Measurements from ENCODE around the gene NYAP2.

The NYAP2 gene

GRCh38 chr2:225569995-225570394 lies 170.5 kb downstream of the NYAP2 start:
- DNase-seq = no peak

GRCh38 chr2:225573603-225574002 lies 174.1 kb downstream of the NYAP2 start:
- DNase-seq = no peak

GRCh38 chr2:225574582-225575138 lies 175.2 kb downstream of the NYAP2 start:
- no peak for DNase-seq

- DNase-seq = no peak
These were observed 181.6 kb downstream of the NYAP2 start for GRCh38 chr2:225581135-225581534.

GRCh38 chr2:225581906-225582305 lies 182.4 kb downstream of the NYAP2 start:
- no peak for DNase-seq

- DNase-seq = no peak
These were observed 183.0 kb downstream of the NYAP2 start for GRCh38 chr2:225582355-225583116.

GRCh38 chr2:225584796-225585195 lies 185.3 kb downstream of the NYAP2 start:
- DNase-seq = no peak

GRCh38 chr2:225590932-225591331 lies 191.4 kb downstream of the NYAP2 start:
- DNase-seq = no peak

GRCh38 chr2:225597911-225598310 lies 198.4 kb downstream of the NYAP2 start:
- DNase-seq = no peak

GRCh38 chr2:225598426-225598825 lies 198.9 kb downstream of the NYAP2 start:
- peak; percentile 5 for DNase-seq

- no peak for DNase-seq
These were observed 199.4 kb downstream of the NYAP2 start for GRCh38 chr2:225598897-225599296.

GRCh38 chr2:225599856-225600255 lies 200.3 kb downstream of the NYAP2 start:
- DNase-seq = no peak

GRCh38 chr2:225600444-225600843 lies 200.9 kb downstream of the NYAP2 start:
- no peak for DNase-seq

- DNase-seq = no peak
These were observed 201.4 kb downstream of the NYAP2 start for GRCh38 chr2:225600865-225601264.

- peak; percentile 76 for DNase-seq
These were observed 202.7 kb downstream of the NYAP2 start for GRCh38 chr2:225602205-225602604.

- DNase-seq = no peak
These were observed 208.6 kb downstream of the NYAP2 start for GRCh38 chr2:225608136-225608535.

- no peak for DNase-seq
These were observed 213.1 kb downstream of the NYAP2 start for GRCh38 chr2:225612636-225613035.

- DNase-seq = no peak
These were observed 215.4 kb downstream of the NYAP2 start for GRCh38 chr2:225614915-225615314.

- DNase-seq = no peak
These were observed 216.0 kb downstream of the NYAP2 start for GRCh38 chr2:225615514-225615913.

- DNase-seq = no peak
These were observed 216.9 kb downstream of the NYAP2 start for GRCh38 chr2:225616372-225616771.

GRCh38 chr2:225616848-225617247 lies 217.3 kb downstream of the NYAP2 start:
- DNase-seq = no peak

GRCh38 chr2:225620227-225620626 lies 220.7 kb downstream of the NYAP2 start:
- no peak for DNase-seq

GRCh38 chr2:225630824-225631533 lies 231.5 kb downstream of the NYAP2 start:
- no peak for DNase-seq

GRCh38 chr2:225632351-225632750 lies 232.8 kb downstream of the NYAP2 start:
- no peak for DNase-seq
